H1 (cell line): ENCODE results near the gene CFDP1. TPM values are rescaled to one million over a fixed set of nuclear protein-coding genes. Genes with fewer than 3 reads are reported as not detected.
"Not testable (repeated sequence)": the region's sequence is repeated elsewhere in the genome, so short reads cannot be mapped to it uniquely, and the experiment has no call there.

Source experiments
- CTCF ChIA-PET: fragments of 300-600 bp; sonication (Branson Sonifier 250); formaldehyde crosslinking; loops from one replicate; lab custom pipeline; 2021; ENCODE audit not compliant: partially characterized antibody; lab: Charles Lee
- POLR2A ChIA-PET: fragments of 300-600 bp; sonication (Branson Sonifier 250); formaldehyde crosslinking; loops from one replicate; lab custom pipeline; 2021; ENCODE audit warnings: inconsistent platforms; ENCODE audit not compliant: partially characterized antibody; lab: Charles Lee
- DNase-seq, 2 experiments: peaks; one replicate each; pipeline versions ENCODE4 v3.0.0 to v3.0.0-alpha.2; 2010 to 2022; ENCODE audit warnings: low spot score in 2 of 2, low read depth in 1 of 2, mixed read lengths in 1 of 2
- FAIRE-seq: peaks from 2 replicates; lab custom pipeline; 2011; peaks lifted over from hg19 to GRCh38; lab: Jason Lieb, UNC
- H2AFZ ChIP-seq: 2 replicates; pipeline ENCODE4 v1.8.1; 2012; ENCODE audit warnings: low read length, inconsistent platforms
- H2AK5ac ChIP-seq: 2 replicates; pipeline ENCODE4 v1.6.1; 2013; ENCODE audit warnings: low read depth, low read length
- H2BK120ac ChIP-seq: replicated peaks from 2 replicates; pipeline ENCODE3; 2013; ENCODE audit warnings: low read depth, low read length, inconsistent platforms
- H2BK12ac ChIP-seq: 2 replicates; pipeline ENCODE4 v1.6.1; 2013; ENCODE audit warnings: low read depth, low read length
- H2BK15ac ChIP-seq: 2 replicates; pipeline ENCODE4 v1.6.1; 2013; ENCODE audit warnings: low read length
- H2BK20ac ChIP-seq: 2 replicates; pipeline ENCODE4 v1.6.1; 2013; ENCODE audit warnings: low read length
- H2BK5ac ChIP-seq: 2 replicates; pipeline ENCODE4 v1.6.1; 2013; ENCODE audit warnings: low read depth, low read length
- H3K14ac ChIP-seq: 2 replicates; pipeline ENCODE4 v1.6.1; 2013; ENCODE audit warnings: inconsistent platforms; ENCODE audit not compliant: insufficient read length
- H3K18ac ChIP-seq: 2 replicates; pipeline ENCODE4 v1.6.1; 2013; ENCODE audit warnings: low read length; ENCODE audit errors: extremely low read depth
- H3K23ac ChIP-seq: 2 replicates; pipeline ENCODE4 v1.6.1; 2013; ENCODE audit warnings: inconsistent platforms; ENCODE audit not compliant: insufficient read length
- H3K23me2 ChIP-seq: 2 replicates; pipeline ENCODE4 v1.6.1; 2013; ENCODE audit warnings: low read depth, low read length
- H3K27ac ChIP-seq: 2 replicates; pipeline ENCODE4 v1.6.1; 2011; ENCODE audit warnings: low read depth, low read length, inconsistent platforms
- H3K27me3 ChIP-seq, 4 experiments: replicated peaks in 1 of 4; 1 replicate in 1 of 4; 2 replicates in 3 of 4; pipeline versions ENCODE4 v1.6.1 to v1.8.1; 2011 to 2013; ENCODE audit warnings: low read length in 3 of 4, mild to moderate bottlenecking in 3 of 4, inconsistent platforms in 2 of 4, mixed read lengths in 2 of 4, moderate library complexity in 1 of 4; ENCODE audit not compliant: control insufficient read depth in 3 of 4, insufficient read depth in 3 of 4; ENCODE audit errors: extremely low read depth in 1 of 4
- H3K36me3 ChIP-seq, 4 experiments: 2 replicates each; pipeline versions ENCODE4 v1.6.1 to v1.8.1; 2011 to 2013; ENCODE audit warnings: mild to moderate bottlenecking in 4 of 4, low read length in 3 of 4, moderate library complexity in 2 of 4, control low read depth in 1 of 4, inconsistent platforms in 1 of 4; ENCODE audit not compliant: insufficient read depth in 4 of 4, control insufficient read depth in 2 of 4
- H3K4ac ChIP-seq: replicated peaks from 2 replicates; pipeline ENCODE3; 2013; ENCODE audit warnings: low read length, low read depth, mixed read lengths, inconsistent platforms; ENCODE audit not compliant: insufficient read length
- H3K4me1 ChIP-seq, 4 experiments: replicated peaks in 1 of 4; 1 replicate in 1 of 4; 2 replicates in 3 of 4; pipeline versions ENCODE4 v1.6.1 to v1.8.1; 2011 to 2013; ENCODE audit warnings: low read length in 3 of 4, inconsistent platforms in 2 of 4, mixed read lengths in 1 of 4; ENCODE audit not compliant: insufficient read depth in 4 of 4, control insufficient read depth in 3 of 4
- H3K4me2 ChIP-seq, 2 experiments: 2 replicates each; pipeline versions ENCODE4 v1.6.1 to v1.8.1; 2011 to 2013; ENCODE audit warnings: low read depth in 2 of 2, low read length in 2 of 2, control low read depth in 1 of 2, inconsistent platforms in 1 of 2, mild to moderate bottlenecking in 1 of 2; ENCODE audit not compliant: insufficient read depth in 1 of 2
- H3K4me3 ChIP-seq, 4 experiments: fragments of 200-600, 300-600 bp in 1 of 4; sonication (generic), shearing (Covaris generic), sonication (Bioruptor Twin) in 1 of 4; 2 replicates each; pipeline versions ENCODE4 v1.5.1 to v1.8.1; 2011 to 2016; ENCODE audit warnings: low read length in 4 of 4, low read depth in 3 of 4, control low read depth in 2 of 4, inconsistent platforms in 2 of 4, mild to moderate bottlenecking in 2 of 4, mixed read lengths in 1 of 4, moderate library complexity in 1 of 4; ENCODE audit not compliant: insufficient read depth in 2 of 4; ENCODE audit errors: extremely low read depth in 1 of 4
- H3K56ac ChIP-seq: replicated peaks from 2 replicates; pipeline ENCODE3; 2013; ENCODE audit warnings: low read depth, mild to moderate bottlenecking, mixed read lengths, low read length, inconsistent platforms; ENCODE audit not compliant: insufficient read length
- H3K79me1 ChIP-seq: 2 replicates; pipeline ENCODE4 v1.6.1; 2013; ENCODE audit warnings: low read depth, low read length, control low read depth
- H3K79me2 ChIP-seq, 2 experiments: 2 replicates each; pipeline versions ENCODE4 v1.6.1 to v1.8.1; 2012 to 2013; ENCODE audit warnings: low read length in 2 of 2, mild to moderate bottlenecking in 2 of 2, inconsistent platforms in 1 of 2; ENCODE audit not compliant: insufficient read depth in 2 of 2, control insufficient read depth in 1 of 2
- H3K9ac ChIP-seq, 4 experiments: replicated peaks in 1 of 4; 1 replicate in 1 of 4; 2 replicates in 3 of 4; pipeline versions ENCODE4 v1.6.1 to v1.8.1; 2011 to 2013; ENCODE audit warnings: low read depth in 3 of 4, low read length in 3 of 4, control low read depth in 2 of 4, mild to moderate bottlenecking in 2 of 4, moderate library complexity in 2 of 4, inconsistent platforms in 1 of 4; ENCODE audit errors: extremely low read depth in 1 of 4
- H3K9me3 ChIP-seq, 2 experiments: 2 replicates each; pipeline versions ENCODE4 v1.6.1 to v1.8.1; 2012 to 2013; ENCODE audit warnings: mild to moderate bottlenecking in 2 of 2, moderate library complexity in 2 of 2, control low read depth in 1 of 2, inconsistent platforms in 1 of 2, low read depth in 1 of 2, low read length in 1 of 2, mixed read lengths in 1 of 2; ENCODE audit not compliant: insufficient read depth in 2 of 2
- H4K20me1 ChIP-seq, 2 experiments: replicated peaks in 1 of 2; 2 replicates each; pipeline versions ENCODE3 to v1.8.1; 2011 to 2013; ENCODE audit warnings: inconsistent platforms in 2 of 2, low read length in 2 of 2, mild to moderate bottlenecking in 1 of 2; ENCODE audit not compliant: insufficient read depth in 2 of 2, control insufficient read depth in 1 of 2
- H4K5ac ChIP-seq: 2 replicates; pipeline ENCODE4 v1.6.1; 2013; ENCODE audit warnings: low read length, low read depth, mixed read lengths, inconsistent platforms; ENCODE audit not compliant: insufficient read length
- H4K8ac ChIP-seq: 2 replicates; pipeline ENCODE4 v1.8.0; 2013; ENCODE audit warnings: mild to moderate bottlenecking, moderate library complexity, low read length, inconsistent platforms; ENCODE audit not compliant: insufficient read depth; ENCODE audit errors: extremely low read depth
- H4K91ac ChIP-seq: replicated peaks from 2 replicates; pipeline ENCODE3; 2013; ENCODE audit warnings: low read length, mixed read lengths, inconsistent platforms; ENCODE audit not compliant: insufficient read length
- NRF1 ChIP-seq: IDR thresholded peaks from 2 replicates; pipeline ENCODE4 v1.6.1; 2011; ENCODE audit warnings: mild to moderate bottlenecking, low read depth, low read length, improper control_type of control experiment
- RBBP5 ChIP-seq: IDR thresholded peaks from 2 replicates; pipeline ENCODE4 v1.7.1; 2012; ENCODE audit warnings: low read depth, mild to moderate bottlenecking, inconsistent platforms, low read length, moderate library complexity, borderline replicate concordance
- WGBS, 2 experiments: shearing (Covaris generic) in 1 of 2; methylation state at CpG; one replicate each; pipeline versions ENCODE4 v1.1.6 to v1.1.7; 2013 to 2015; ENCODE audit warnings: low lambda C conversion rate in 2 of 2, mixed read lengths in 2 of 2, inconsistent platforms in 1 of 2, low coverage in 1 of 2, missing lambda C conversion rate in 1 of 2; ENCODE audit not compliant: insufficient replicate concordance in 2 of 2, insufficient coverage in 1 of 2, insufficient read length in 1 of 2; ENCODE audit errors: extremely low coverage in 1 of 2, missing lambda C conversion rate in 1 of 2; 5-methylcytosine and 5-hydroxymethylcytosine counted together
- polyA plus RNA-seq, 7 experiments: library from polyadenylated mRNA; depleted of rRNA in 3 of 7; stranded (reverse) in 5 of 7; unstranded in 2 of 7; fragments of >200 nt in 5 of 7; fragments of 200-250 nt in 2 of 7; gene quantifications; 1 replicate in 5 of 7; 2 replicates in 1 of 7; 4 replicates in 1 of 7; pipeline versions ENCODE4 v1.2.1 to v1.2.3, GENCODE V29; 2011 to 2013; ENCODE audit warnings: missing spikeins in 2 of 7, mixed read lengths in 2 of 7
- total RNA-seq: library from RNA; stranded (reverse); fragmentation: NEBNext Ultra II Directional; extraction: Animal tissue kit (Norgen Biotek cat#: 25700); gene quantifications from 2 replicates; pipeline ENCODE4 v1.2.1, GENCODE V29; 2021

CFDP1 gene
- total and polyA plus RNA-seq, 2 of the 8 experiments (the other 6 are each of a cell fraction or from before 2014, with no cell fraction given) = 25.5 to 77.3 TPM

DNA sequence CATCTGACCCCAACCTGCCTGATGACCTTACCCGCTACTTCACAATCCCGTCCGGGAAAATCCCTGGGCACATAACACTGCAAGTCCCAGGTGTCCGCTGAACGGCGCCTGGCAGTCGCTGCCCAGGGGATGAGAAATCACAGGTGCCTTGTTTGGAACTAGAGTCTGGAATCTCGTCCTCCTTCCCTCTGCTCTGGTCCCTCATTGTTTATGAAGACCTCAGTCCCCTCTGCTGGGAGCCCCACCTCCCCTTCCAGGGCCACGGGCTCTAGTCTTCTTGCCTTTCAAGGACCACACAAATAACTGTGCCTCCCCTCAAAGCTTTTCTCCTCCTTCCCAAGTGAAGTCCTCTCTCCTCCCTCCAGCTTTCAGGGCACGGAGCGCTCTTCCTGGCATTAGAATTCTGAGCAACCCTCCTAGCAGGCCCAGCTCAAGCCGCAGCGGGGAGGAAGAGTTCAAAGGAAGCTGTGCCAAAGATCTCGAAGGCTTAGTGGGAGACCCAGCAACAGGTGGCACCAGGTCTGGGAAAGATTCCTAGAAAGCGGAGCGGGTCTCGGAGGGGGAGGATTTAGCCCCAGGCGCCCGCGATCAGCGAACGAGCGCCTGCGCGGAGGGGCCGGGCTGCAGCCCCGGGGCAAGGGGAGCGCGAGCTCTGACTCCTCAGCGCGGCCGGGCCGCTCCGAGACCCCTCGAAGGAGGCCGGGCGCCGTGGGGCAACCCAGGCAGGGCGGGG is 30.3 kb upstream of the CFDP1 start:
- not testable (repeated sequence) for H2BK15ac ChIP-seq
- H2BK5ac ChIP-seq = peak overlapping the region; percentile 98; the same call in 1 of the 2 replicates
- peak; percentile 25; the same call in 1 of the 2 replicates for TF ChIP-seq NRF1
- peak; percentile 21; the same call in 1 of the 2 replicates for TF ChIP-seq RBBP5
- TF ChIP-seq, all 59 proteins: peak for 2; not testable (repeated sequence) for 57
- POLR2A ChIA-PET = interaction anchor here (0.7 to 2.7 kb wide), 7 partner anchors 9 to 186 kb away, joined by 3 to 23 read pairs (median 5); partner anchors contain the start of genes CFDP1 and CHST6
- Histone ChIP-seq H3K4me2 (peak overlapping the region; percentile 75 to 77), H3K18ac (peak overlapping the region; percentile 60), H4K8ac (peak overlapping the region; percentile 96; the same call in 1 of the 2 replicates), H3K4me3 (peak overlapping the region; percentile 55 to 91 (median 88)), H4K20me1 (peaks cover 5 to 16% of the 10 kb centered on the region in 2 experiments), H3K9ac (peak overlapping the region; percentile 31 to 98 (median 88); a peak in 6 of 7 replicates), H3K79me2 (peaks cover 6 to 49% of the 10 kb centered on the region in 2 experiments), H4K5ac (peak overlapping the region; percentile 76)
- H3K27ac ChIP-seq, H4K91ac ChIP-seq, H3K23me2 ChIP-seq, H3K4me1 ChIP-seq, H2BK120ac ChIP-seq, H3K14ac ChIP-seq, H3K36me3 ChIP-seq, H2AK5ac ChIP-seq, H2AFZ ChIP-seq, H3K23ac ChIP-seq, H3K4ac ChIP-seq, H3K9me3 ChIP-seq, H3K27me3 ChIP-seq, H3K56ac ChIP-seq, FAIRE-seq, H2BK12ac ChIP-seq, H2BK20ac ChIP-seq, H3K79me1 ChIP-seq: not testable (repeated sequence)
- CTCF ChIA-PET = interaction anchor here (0.6 to 1.4 kb wide), 6 partner anchors 9 to 53 kb away, joined by 3 to 8 read pairs (median 5); no protein-coding TSS in a partner anchor
- WGBS, 2 experiments = 8% methylated on average over 36 of the region's 39 CpGs; no CpG with 5 or more reads in 1 of the 2 experiments
- peak in 1 of 2 experiments; percentile 78 for DNase-seq
